OCI-LY3 (cell line): Measurements from ENCODE around the gene ESYT2.
A peak's percentile ranks its signal among the peaks of the same experiment; 100 is the strongest.

Experiments
- H2AFZ ChIP-seq: fragments of 200-600, 300-600 bp; shearing (Covaris generic); 2 replicates; pipeline ENCODE4 v1.6.0; 2014; ENCODE audit warnings: antibody characterized with exemption, low read depth, low read length
- H3K27ac ChIP-seq: fragments of 200-600, 300-600 bp; sonication (generic); 2 replicates; pipeline ENCODE4 v1.5.1; 2014; ENCODE audit warnings: mild to moderate bottlenecking, low read length, moderate library complexity, mixed read lengths
- H3K27me3 ChIP-seq: fragments of 200-600, 300-600 bp; sonication (generic); 2 replicates; pipeline ENCODE4 v1.6.1; 2014; ENCODE audit warnings: low read depth, low read length, mixed read lengths
- H3K36me3 ChIP-seq: fragments of 200-600, 300-600 bp; sonication (generic); replicated peaks from 2 replicates; pipeline ENCODE3; 2014; ENCODE audit warnings: low read depth, low read length, mixed read lengths
- H3K4me1 ChIP-seq: fragments of 300-600, 200-600 bp; sonication (generic); 2 replicates; pipeline ENCODE4 v1.6.1; 2014; ENCODE audit warnings: low read length, mixed read lengths
- H3K4me2 ChIP-seq: fragments of 200-600, 300-600 bp; sonication (generic); 2 replicates; pipeline ENCODE4 v1.6.1; 2014; ENCODE audit warnings: low read length, mixed read lengths
- H3K4me3 ChIP-seq: fragments of 300-600, 200-600 bp; sonication (generic); 2 replicates; pipeline ENCODE4 v1.5.1; 2014; ENCODE audit warnings: antibody characterized with exemption, mild to moderate bottlenecking, low read length, moderate library complexity
- H3K79me2 ChIP-seq: fragments of 300-600, 200-600 bp; shearing (Covaris generic); 2 replicates; pipeline ENCODE4 v1.6.1; 2014; ENCODE audit warnings: mild to moderate bottlenecking, low read length, mixed read lengths
- H3K9ac ChIP-seq: fragments of 300-600, 200-600 bp; shearing (Covaris generic); 2 replicates; pipeline ENCODE4 v1.6.0; 2014; ENCODE audit warnings: mild to moderate bottlenecking, low read length, moderate library complexity
- H3K9me3 ChIP-seq: fragments of 200-600, 300-600 bp; shearing (Covaris generic); 2 replicates; pipeline ENCODE4 v1.6.1; 2014; ENCODE audit warnings: low read length, mixed read lengths; ENCODE audit not compliant: insufficient read depth
- H4K20me1 ChIP-seq: fragments of 200-600, 300-600 bp; sonication (generic); 2 replicates; pipeline ENCODE4 v1.6.1; 2016; ENCODE audit warnings: low read length, mixed read lengths; ENCODE audit not compliant: insufficient read depth
- CTCF ChIP-seq: fragments of 200-600, 300-600 bp; sonication (generic); IDR thresholded peaks from 2 replicates; pipeline ENCODE4 v1.5.1; 2014; ENCODE audit warnings: antibody characterized with exemption, low read length, low read depth
- EZH2phosphoT487 ChIP-seq: fragments of 200-600 bp; shearing (Covaris generic); IDR thresholded peaks from 2 replicates; pipeline ENCODE4 v1.6.1; 2018; ENCODE audit warnings: antibody characterized with exemption, mixed run types, low read depth

ESYT2 gene

GRCh38 chr7:158815800-158816128, 13.5 kb downstream of the ESYT2 start:
- peaks cover 31% of the 10 kb centered on the region for H3K4me1 ChIP-seq
- H3K79me2 ChIP-seq: peaks cover 72% of the 10 kb centered on the region
- peaks cover 6% of the 10 kb centered on the region; the same call in 1 of the 2 replicates for H4K20me1 ChIP-seq
- no peaks in the 10 kb centered on the region for H3K9me3 ChIP-seq
- no peaks in the 10 kb centered on the region for H3K27me3 ChIP-seq
- no peaks in the 10 kb centered on the region for H3K36me3 ChIP-seq
- no peak overlapping the region for H3K27ac ChIP-seq
- no peak overlapping the region for H3K4me3 ChIP-seq
- no peak for TF ChIP-seq CTCF
- no peak for TF ChIP-seq EZH2phosphoT487
- H3K4me2 ChIP-seq: no peak overlapping the region
- no peak overlapping the region for H2AFZ ChIP-seq
- H3K9ac ChIP-seq: no peak overlapping the region

GRCh38 chr7:158815083-158815799, 14.1 kb downstream of the ESYT2 start:
- Histone ChIP-seq H4K20me1 (peaks cover 5% of the 10 kb centered on the region; the same call in 1 of the 2 replicates), H3K4me2 (peak overlapping the region; percentile 75), H3K27ac (peak overlapping the region; percentile 64), H3K4me1 (peaks cover 31% of the 10 kb centered on the region), H2AFZ (0 out of 2 replicates have a peak overlapping the region, but pooled peaks have one; percentile 7), H3K79me2 (peaks cover 67% of the 10 kb centered on the region), H3K9me3 (no peaks in the 10 kb centered on the region), H3K4me3 (peak overlapping the region; percentile 55), H3K9ac (peak overlapping the region; percentile 33; the same call in 1 of the 2 replicates), H3K36me3 (no peaks in the 10 kb centered on the region), H3K27me3 (no peaks in the 10 kb centered on the region)
- TF ChIP-seq EZH2phosphoT487 (no peak), CTCF (no peak)

- peak overlapping the region; percentile 33; the same call in 1 of the 2 replicates for H3K9ac ChIP-seq
- no peaks in the 10 kb centered on the region for H3K9me3 ChIP-seq
- peaks cover 35% of the 10 kb centered on the region for H3K4me1 ChIP-seq
- TF ChIP-seq CTCF (no peak), EZH2phosphoT487 (no peak)
- no peaks in the 10 kb centered on the region for H3K36me3 ChIP-seq
- peak overlapping the region; percentile 75 for H3K4me2 ChIP-seq
- no peaks in the 10 kb centered on the region for H3K27me3 ChIP-seq
- H4K20me1 ChIP-seq: peaks cover 5% of the 10 kb centered on the region; the same call in 1 of the 2 replicates
- peak overlapping the region; percentile 55 for H3K4me3 ChIP-seq
- peak overlapping the region; percentile 64 for H3K27ac ChIP-seq
- H3K79me2 ChIP-seq: peaks cover 64% of the 10 kb centered on the region
- H2AFZ ChIP-seq: 0 out of 2 replicates have a peak overlapping the region, but pooled peaks have one; percentile 7
These were observed 14.7 kb downstream of the ESYT2 start for GRCh38 chr7:158814637-158815036.

GRCh38 chr7:158812684-158813083, 16.6 kb downstream of the ESYT2 start:
- H3K36me3 ChIP-seq: peaks cover 8% of the 10 kb centered on the region
- H3K9ac ChIP-seq: no peak overlapping the region
- H3K4me2 ChIP-seq: no peak overlapping the region
- H3K27me3 ChIP-seq: no peaks in the 10 kb centered on the region
- peaks cover 29% of the 10 kb centered on the region for H3K4me1 ChIP-seq
- no peak overlapping the region for H2AFZ ChIP-seq
- H3K27ac ChIP-seq: no peak overlapping the region
- no peaks in the 10 kb centered on the region for H4K20me1 ChIP-seq
- peaks cover 49% of the 10 kb centered on the region for H3K79me2 ChIP-seq
- H3K9me3 ChIP-seq: no peaks in the 10 kb centered on the region
- H3K4me3 ChIP-seq: no peak overlapping the region
- TF ChIP-seq EZH2phosphoT487 (no peak), CTCF (no peak)
